ENCODE data around the gene FMC1. TPM values are rescaled to one million over a fixed set of nuclear protein-coding genes. Genes with fewer than 3 reads are reported as not detected.
"Not testable (repeated sequence)": the region's sequence is repeated elsewhere in the genome, so short reads cannot be mapped to it uniquely, and the experiment has no call there.

FMC1 gene
- total and polyA plus RNA-seq, 3 experiments from 2014 or later = 10.7 to 46.4 (median 12.2) TPM

DNA sequence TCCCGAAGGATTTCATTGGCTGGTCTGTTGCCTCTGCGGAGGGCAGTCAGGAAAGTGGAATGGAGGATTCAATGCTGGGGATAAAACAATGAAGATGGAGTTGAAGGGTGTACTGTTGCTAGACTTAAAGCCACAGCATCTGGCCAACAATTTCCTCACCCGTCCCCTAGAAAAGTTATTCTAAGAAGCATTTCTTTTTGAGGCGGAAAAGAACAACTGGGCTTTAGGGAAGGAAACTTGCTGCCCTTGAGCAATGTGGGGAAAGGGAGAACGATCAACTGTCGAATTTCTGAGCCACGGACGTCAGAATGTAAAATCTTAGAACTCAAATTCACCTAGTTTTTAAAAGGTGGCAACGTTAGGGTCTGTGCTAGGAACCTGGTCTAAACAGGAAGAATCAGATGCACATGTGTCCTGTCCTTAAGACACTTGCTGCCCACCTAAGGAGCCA, 664 bp downstream of the FMC1 start:
- Histone ChIP-seq H3K4me1 (ENCODE audit: insufficient read depth, low read length) (peaks cover 24% of the 10 kb centered on the region), H3K27me3 (ENCODE audit: insufficient read depth, low read length, poor library complexity, severe bottlenecking) (no peaks in the 10 kb centered on the region), H3K9me3 (ENCODE audit: low read length) (peaks cover 6% of the 10 kb centered on the region), H3K27ac (ENCODE audit: low read depth, low read length) (peak overlapping the region; percentile 100), H3K36me3 (ENCODE audit: insufficient read depth, low read length) (peaks cover 5% of the 10 kb centered on the region), H3K4me3 (ENCODE audit: low read length) (peak overlapping the region; percentile 97)
- POLR2A ChIA-PET = no interaction called here
- H3K27ac Mint-ChIP-seq = peak overlapping the region; percentile 99 to 100 (median 100)
- H3K27me3 Mint-ChIP-seq = peaks cover 5 to 16% of the 10 kb centered on the region in 2 donors
- H3K9me3 Mint-ChIP-seq = peaks cover 0 to 12% (median 6%) of the 10 kb centered on the region in 5 donors
- DNase-seq = no peak
- H3K4me1 Mint-ChIP-seq = peaks cover 26 to 45% (median 43%) of the 10 kb centered on the region in 3 donors
- peaks cover 0 to 29% (median 2%) of the 10 kb centered on the region in 3 donors for H3K36me3 Mint-ChIP-seq
- CTCF ChIA-PET = no interaction called here
- peak overlapping the region; percentile 91 to 100 (median 98) for H3K4me3 Mint-ChIP-seq

GRCh38 chr7:139345042-139345441, 3.9 kb downstream of the FMC1 start:
- DNase-seq = no peak
- peak overlapping the region in 2 of 8 donors; percentile 32 to 53 for H3K27ac Mint-ChIP-seq
- no peaks in the 10 kb centered on the region for H3K27me3 ChIP-seq (ENCODE audit: insufficient read depth, low read length, poor library complexity, severe bottlenecking)
- H3K27ac ChIP-seq (ENCODE audit: low read depth, low read length) = no peak overlapping the region
- no peak overlapping the region for H3K4me3 ChIP-seq (ENCODE audit: low read length)
- peaks cover 29 to 39% (median 38%) of the 10 kb centered on the region in 3 donors for H3K4me1 Mint-ChIP-seq
- peaks cover 0 to 7% (median 5%) of the 10 kb centered on the region in 5 donors for H3K9me3 Mint-ChIP-seq
- H3K27me3 Mint-ChIP-seq = peaks cover 5 to 13% of the 10 kb centered on the region in 2 donors
- H3K4me3 Mint-ChIP-seq = peak overlapping the region in 2 of 7 donors; percentile 19 to 32
- H3K36me3 ChIP-seq (ENCODE audit: insufficient read depth, low read length) = peaks cover 8% of the 10 kb centered on the region
- POLR2A ChIA-PET = interaction anchor here (0.5 to 2.2 kb wide), 4 partner anchors 15 to 1053 kb away, joined by 3 to 10 read pairs (median 4); partner anchors contain the start of gene LUC7L2
- H3K36me3 Mint-ChIP-seq = peaks cover 0 to 44% (median 6%) of the 10 kb centered on the region in 3 donors
- no peaks in the 10 kb centered on the region for H3K9me3 ChIP-seq (ENCODE audit: low read length)
- CTCF ChIA-PET = interaction anchor here (1.2 to 1.9 kb wide), 2 partner anchors 11 to 14 kb away, joined by 3 to 4 read pairs; partner anchors contain the start of gene LUC7L2
- peaks cover 16% of the 10 kb centered on the region for H3K4me1 ChIP-seq (ENCODE audit: insufficient read depth, low read length)

- no peaks in the 10 kb centered on the region for H3K4me1 ChIP-seq (ENCODE audit: insufficient read depth, low read length)
- DNase-seq = no peak
- H3K9me3 Mint-ChIP-seq = no peaks in the 10 kb centered on the region
- H3K4me3 ChIP-seq (ENCODE audit: low read length) = no peak overlapping the region
- H3K36me3 Mint-ChIP-seq = peaks cover 0 to 43% (median 16%) of the 10 kb centered on the region in 3 donors
- H3K4me1 Mint-ChIP-seq = peaks cover 0 to 4% (median 3%) of the 10 kb centered on the region in 3 donors
- no peak overlapping the region for H3K4me3 Mint-ChIP-seq
- H3K27me3 Mint-ChIP-seq = no peaks in the 10 kb centered on the region
- no peaks in the 10 kb centered on the region for H3K9me3 ChIP-seq (ENCODE audit: low read length)
- ChIA-PET POLR2A (no interaction called here), CTCF (no interaction called here)
- peaks cover 14% of the 10 kb centered on the region for H3K36me3 ChIP-seq (ENCODE audit: insufficient read depth, low read length)
- H3K27me3 ChIP-seq (ENCODE audit: insufficient read depth, low read length, poor library complexity, severe bottlenecking) = no peaks in the 10 kb centered on the region
- H3K27ac Mint-ChIP-seq = peak overlapping the region in 2 of 8 donors; percentile 34 to 78
- no peak overlapping the region for H3K27ac ChIP-seq (ENCODE audit: low read depth, low read length)
Measured at GRCh38 chr7:139351027-139351426, 9.9 kb downstream of the FMC1 start.

- DNase-seq = no peak
- CTCF ChIA-PET = no interaction called here
- no peaks in the 10 kb centered on the region for H3K27me3 Mint-ChIP-seq
- H3K27ac Mint-ChIP-seq = peak overlapping the region in 2 of 8 donors; percentile 29 to 43
- Histone ChIP-seq H3K27me3 (ENCODE audit: insufficient read depth, low read length, poor library complexity, severe bottlenecking) (no peaks in the 10 kb centered on the region), H3K9me3 (ENCODE audit: low read length) (no peaks in the 10 kb centered on the region), H3K36me3 (ENCODE audit: insufficient read depth, low read length) (peaks cover 6% of the 10 kb centered on the region), H3K4me1 (ENCODE audit: insufficient read depth, low read length) (peaks cover 6% of the 10 kb centered on the region), H3K27ac (ENCODE audit: low read depth, low read length) (no peak overlapping the region), H3K4me3 (ENCODE audit: low read length) (no peak overlapping the region)
- peaks cover 11 to 19% (median 17%) of the 10 kb centered on the region in 3 donors for H3K4me1 Mint-ChIP-seq
- no peak overlapping the region for H3K4me3 Mint-ChIP-seq
- POLR2A ChIA-PET = no interaction called here
- H3K36me3 Mint-ChIP-seq = peaks cover 0 to 33% (median 10%) of the 10 kb centered on the region in 3 donors
- no peaks in the 10 kb centered on the region for H3K9me3 Mint-ChIP-seq
Measured at GRCh38 chr7:139354729-139355128, 13.6 kb downstream of the FMC1 start.

- H3K36me3 ChIP-seq (ENCODE audit: insufficient read depth, low read length) = peaks cover 6% of the 10 kb centered on the region
- H3K4me3 Mint-ChIP-seq = peak overlapping the region in 1 of 7 donors; percentile 53
- no peaks in the 10 kb centered on the region for H3K27me3 Mint-ChIP-seq
- H3K9me3 Mint-ChIP-seq = no peaks in the 10 kb centered on the region
- H3K27me3 ChIP-seq (ENCODE audit: insufficient read depth, low read length, poor library complexity, severe bottlenecking) = no peaks in the 10 kb centered on the region
- POLR2A ChIA-PET = no interaction called here
- peaks cover 0 to 32% (median 10%) of the 10 kb centered on the region in 3 donors for H3K36me3 Mint-ChIP-seq
- CTCF ChIA-PET = interaction anchor here (1.0 kb wide), 1 partner anchor 10 kb away, joined by 3 read pairs; no protein-coding TSS in a partner anchor
- no peak overlapping the region for H3K4me3 ChIP-seq (ENCODE audit: low read length)
- H3K27ac ChIP-seq (ENCODE audit: low read depth, low read length) = no peak overlapping the region
- no peak overlapping the region for H3K27ac Mint-ChIP-seq
- no peaks in the 10 kb centered on the region for H3K9me3 ChIP-seq (ENCODE audit: low read length)
- DNase-seq = no peak
- peaks cover 6% of the 10 kb centered on the region for H3K4me1 ChIP-seq (ENCODE audit: insufficient read depth, low read length)
- H3K4me1 Mint-ChIP-seq = peaks cover 11 to 19% (median 19%) of the 10 kb centered on the region in 3 donors
Measured at GRCh38 chr7:139355320-139355719, 14.2 kb downstream of the FMC1 start.

DNA sequence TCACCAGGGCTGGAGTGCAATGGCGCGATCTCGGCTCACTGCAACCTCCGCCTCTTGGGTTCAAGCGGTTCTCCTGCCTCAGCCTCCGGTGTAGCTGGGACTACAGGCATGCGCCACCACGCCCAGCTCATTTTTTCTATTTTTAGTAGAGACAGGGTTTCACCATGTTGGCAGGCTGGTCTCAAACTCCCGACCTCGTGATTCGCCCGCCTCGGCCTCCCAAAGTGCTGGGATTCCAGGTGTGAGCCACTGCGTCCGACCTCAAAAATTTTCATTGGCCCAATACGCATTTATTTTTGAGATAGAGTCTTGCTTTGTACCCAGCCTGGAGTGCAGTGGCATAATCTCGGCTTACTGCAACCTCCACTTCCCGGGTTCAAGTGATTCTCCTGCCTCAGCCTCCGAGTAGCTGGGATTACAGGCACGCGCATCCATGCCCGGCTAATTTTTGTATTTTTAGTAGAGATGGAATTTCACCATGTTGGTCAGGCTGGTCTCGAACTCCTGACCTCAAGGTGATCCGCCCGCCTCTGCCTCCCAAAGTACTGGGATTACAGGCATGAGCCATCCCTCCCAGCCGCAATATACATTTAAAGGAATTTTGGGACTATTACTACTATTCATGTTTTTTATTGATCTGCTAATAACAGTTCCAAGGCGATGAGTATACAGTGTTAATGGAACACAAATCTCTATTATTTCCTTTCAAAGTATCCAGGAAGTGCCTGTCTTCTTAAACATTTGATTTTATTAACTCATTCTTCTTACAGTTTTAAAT, 16.8 kb downstream of the FMC1 start:
- peaks cover 35 to 45% (median 41%) of the 10 kb centered on the region in 3 donors for H3K4me1 Mint-ChIP-seq
- peaks cover 26% of the 10 kb centered on the region for H3K4me1 ChIP-seq (ENCODE audit: insufficient read depth, low read length)
- H3K27ac Mint-ChIP-seq = peak overlapping the region; percentile 97 to 100 (median 99)
- H3K36me3 Mint-ChIP-seq = peaks cover 0 to 26% (median 5%) of the 10 kb centered on the region in 3 donors
- POLR2A ChIA-PET = interaction anchor here (0.6 kb wide), 1 partner anchor 8 kb away, joined by 4 read pairs; no protein-coding TSS in a partner anchor
- H3K27me3 Mint-ChIP-seq; DNase-seq; H3K36me3 ChIP-seq (ENCODE audit: insufficient read depth, low read length); H3K9me3 ChIP-seq (ENCODE audit: low read length); CTCF ChIA-PET; H3K27me3 ChIP-seq (ENCODE audit: insufficient read depth, low read length, poor library complexity, severe bottlenecking); H3K9me3 Mint-ChIP-seq: not testable (repeated sequence)
- H3K27ac ChIP-seq (ENCODE audit: low read depth, low read length) = peak overlapping the region; percentile 98
- peak overlapping the region; percentile 97 to 99 (median 98) for H3K4me3 Mint-ChIP-seq
- H3K4me3 ChIP-seq (ENCODE audit: low read length) = peak overlapping the region; percentile 92

GRCh38 chr7:139358541-139359365, 17.6 kb downstream of the FMC1 start:
- Histone ChIP-seq H3K4me3 (ENCODE audit: low read length) (peak overlapping the region; percentile 92), H3K36me3 (ENCODE audit: insufficient read depth, low read length) (no peaks in the 10 kb centered on the region), H3K4me1 (ENCODE audit: insufficient read depth, low read length) (peaks cover 30% of the 10 kb centered on the region), H3K27ac (ENCODE audit: low read depth, low read length) (peak overlapping the region; percentile 98), H3K27me3 (ENCODE audit: insufficient read depth, low read length, poor library complexity, severe bottlenecking) (no peaks in the 10 kb centered on the region), H3K9me3 (ENCODE audit: low read length) (no peaks in the 10 kb centered on the region)
- peak; percentile 10 to 55 (median 30) for DNase-seq
- Mint-ChIP-seq H3K36me3 (peaks cover 0 to 29% (median 5%) of the 10 kb centered on the region in 3 donors), H3K4me1 (peaks cover 40 to 53% (median 48%) of the 10 kb centered on the region in 3 donors), H3K27me3 (no peaks in the 10 kb centered on the region), H3K27ac (peak overlapping the region; percentile 97 to 100 (median 99)), H3K9me3 (no peaks in the 10 kb centered on the region), H3K4me3 (peak overlapping the region; percentile 97 to 99 (median 98))
- CTCF ChIA-PET = interaction anchor here (1.0 to 1.6 kb wide), 3 partner anchors 10 to 14 kb away, joined by 4 read pairs; no protein-coding TSS in a partner anchor
- POLR2A ChIA-PET = interaction anchor here (0.7 to 2.5 kb wide), 6 partner anchors 10 to 818 kb away, joined by 3 to 67 read pairs (median 8); partner anchors contain the start of genes FMC1, KDM7A and UBN2

All from CD8-positive, alpha-beta memory T cell (primary cell).